Mucosa of descending colon (tissue), 3 donors: Measurements from ENCODE around the gene SCARB1. TPM values are rescaled to one million over a fixed set of nuclear protein-coding genes. Genes with fewer than 3 reads are reported as not detected.

Experiments
- ATAC-seq: fragments of 200-7000 bp; cut with Tn5 transposase; one replicate; pipeline ENCODE4 v1.9.1; 2020; ENCODE audit warnings: mild to moderate bottlenecking, moderate library complexity
- DNase-seq, 3 donors: peaks; one replicate each; pipeline ENCODE4 v3.0.0-alpha.2; 2020
- H3K36me3 ChIP-seq: fragments of 200-600 bp; one replicate; pipeline ENCODE4 v1.8.0; 2021; ENCODE audit warnings: low read depth, mild to moderate bottlenecking
- H3K4me1 ChIP-seq: fragments of 200-600 bp; one replicate; pipeline ENCODE4 v1.8.0; 2021; ENCODE audit warnings: low read depth, mild to moderate bottlenecking
- H3K4me3 ChIP-seq: fragments of 200-600 bp; one replicate; pipeline ENCODE4 v1.8.0; 2021; ENCODE audit warnings: mild to moderate bottlenecking
- H3K9me3 ChIP-seq: fragments of 200-600 bp; one replicate; pipeline ENCODE4 v1.8.0; 2021; ENCODE audit warnings: mild to moderate bottlenecking
- intact Hi-C, 2 donors: fragments of 100-400 bp; cut with DNase I in 1 of 2; cut with micrococcal nuclease in 1 of 2; formaldehyde crosslinking; loops; one replicate each; pipeline versions ENCODE4 v1.11.0 to v1.11.1; 2022; cut with DNase I, micrococcal nuclease
- total RNA-seq, 3 donors: library from RNA; stranded (reverse); fragmentation: NEBNext Ultra II Directional in 2 of 3; extraction: Animal tissue kit (Norgen Biotek cat#: 25700) in 2 of 3; gene quantifications; one replicate each; pipeline versions ENCODE4 v1.2.1 to v1.2.4, GENCODE V29; 2021 to 2023
- TF ChIP-seq, protein P1 (sequence below): fragments of 200-600 bp; IDR thresholded peaks from one replicate; pipeline ENCODE4 v1.8.0; 2022; ENCODE audit warnings: antibody characterized with exemption, mild to moderate bottlenecking
- donor health status: DM: no; HTN: no; CAD: no; lungs with moderate emphysema.
- donor health status: DM: no; HTN: no; CAD: no.
- donor health status: DM: no; HTN: yes; CAD: no.

The SCARB1 gene
- total RNA-seq, 3 donors from 2014 or later, result 23.0 to 55.1 (median 31.2) TPM

DNA sequence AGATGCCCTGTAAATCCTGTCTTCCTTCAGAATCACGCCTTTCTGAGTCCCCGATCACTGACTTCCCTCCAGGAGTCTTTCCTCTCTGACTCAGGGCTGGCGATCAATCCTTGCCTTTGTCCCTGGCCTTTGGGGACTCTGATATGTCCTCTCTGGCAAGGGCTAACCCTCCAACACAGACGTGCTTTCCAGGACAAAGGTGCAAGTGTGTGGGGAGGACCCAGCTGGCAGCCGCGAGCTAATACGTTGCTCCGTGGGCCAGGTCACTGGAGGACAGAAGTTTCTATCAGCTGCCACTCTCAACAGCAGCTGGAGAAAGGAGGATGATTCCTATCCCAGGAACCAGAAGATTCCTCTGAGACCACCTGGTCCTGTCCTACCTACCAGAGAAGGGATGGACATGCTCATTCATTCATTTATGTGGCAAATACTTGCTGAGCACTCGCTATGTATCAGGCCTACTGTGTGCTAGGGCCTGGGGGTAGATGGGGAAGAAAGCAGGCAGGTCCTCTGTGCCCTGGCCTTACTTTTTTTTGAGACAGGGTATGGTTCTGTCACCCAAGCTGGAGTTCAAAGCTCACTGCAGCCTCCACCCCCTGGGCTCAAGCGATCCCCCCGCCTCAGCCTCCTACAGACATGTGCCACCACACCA is 8.5 kb upstream of the SCARB1 start:
- ATAC-seq, result no peak
- no peaks in the 10 kb centered on the region for H3K9me3 ChIP-seq
- intact Hi-C loops, result no loop called here

DNA sequence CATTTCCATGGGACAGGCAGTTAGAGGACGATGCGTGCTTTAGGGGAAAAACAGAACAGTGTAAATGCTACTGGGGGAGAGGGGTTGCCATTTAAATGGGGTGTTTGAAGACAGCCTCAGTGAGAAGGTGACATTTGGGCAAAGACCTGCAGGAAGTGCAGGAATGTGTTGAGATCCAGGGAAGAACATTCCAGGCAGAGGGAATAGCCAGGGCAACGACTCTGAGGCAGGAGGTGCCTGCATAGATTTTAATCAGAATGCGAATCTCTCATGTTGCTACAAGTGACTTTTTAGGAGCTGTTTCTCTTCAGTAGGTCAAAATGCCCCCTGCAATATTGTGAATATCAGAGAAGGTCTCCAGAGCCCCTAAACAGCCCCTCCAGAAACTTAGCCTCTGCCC is 7.6 kb upstream of the SCARB1 start:
- intact Hi-C loops, result no loop called here
- TF ChIP-seq, protein P1, sequence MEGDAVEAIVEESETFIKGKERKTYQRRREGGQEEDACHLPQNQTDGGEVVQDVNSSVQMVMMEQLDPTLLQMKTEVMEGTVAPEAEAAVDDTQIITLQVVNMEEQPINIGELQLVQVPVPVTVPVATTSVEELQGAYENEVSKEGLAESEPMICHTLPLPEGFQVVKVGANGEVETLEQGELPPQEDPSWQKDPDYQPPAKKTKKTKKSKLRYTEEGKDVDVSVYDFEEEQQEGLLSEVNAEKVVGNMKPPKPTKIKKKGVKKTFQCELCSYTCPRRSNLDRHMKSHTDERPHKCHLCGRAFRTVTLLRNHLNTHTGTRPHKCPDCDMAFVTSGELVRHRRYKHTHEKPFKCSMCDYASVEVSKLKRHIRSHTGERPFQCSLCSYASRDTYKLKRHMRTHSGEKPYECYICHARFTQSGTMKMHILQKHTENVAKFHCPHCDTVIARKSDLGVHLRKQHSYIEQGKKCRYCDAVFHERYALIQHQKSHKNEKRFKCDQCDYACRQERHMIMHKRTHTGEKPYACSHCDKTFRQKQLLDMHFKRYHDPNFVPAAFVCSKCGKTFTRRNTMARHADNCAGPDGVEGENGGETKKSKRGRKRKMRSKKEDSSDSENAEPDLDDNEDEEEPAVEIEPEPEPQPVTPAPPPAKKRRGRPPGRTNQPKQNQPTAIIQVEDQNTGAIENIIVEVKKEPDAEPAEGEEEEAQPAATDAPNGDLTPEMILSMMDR, result no peak
- Histone ChIP-seq H3K36me3 (no peaks in the 10 kb centered on the region), H3K4me1 (peaks cover 18% of the 10 kb centered on the region), H3K4me3 (no peak overlapping the region), H3K9me3 (no peaks in the 10 kb centered on the region)
- ATAC-seq (no peak), DNase-seq (no peak)

More for the DNA sequence above, 8.5 kb upstream of the SCARB1 start:
- no peak for DNase-seq
- peaks cover 19% of the 10 kb centered on the region for H3K4me1 ChIP-seq
- H3K36me3 ChIP-seq, result no peaks in the 10 kb centered on the region
- no peak overlapping the region for H3K4me3 ChIP-seq
- TF ChIP-seq, protein P1, result no peak

DNA sequence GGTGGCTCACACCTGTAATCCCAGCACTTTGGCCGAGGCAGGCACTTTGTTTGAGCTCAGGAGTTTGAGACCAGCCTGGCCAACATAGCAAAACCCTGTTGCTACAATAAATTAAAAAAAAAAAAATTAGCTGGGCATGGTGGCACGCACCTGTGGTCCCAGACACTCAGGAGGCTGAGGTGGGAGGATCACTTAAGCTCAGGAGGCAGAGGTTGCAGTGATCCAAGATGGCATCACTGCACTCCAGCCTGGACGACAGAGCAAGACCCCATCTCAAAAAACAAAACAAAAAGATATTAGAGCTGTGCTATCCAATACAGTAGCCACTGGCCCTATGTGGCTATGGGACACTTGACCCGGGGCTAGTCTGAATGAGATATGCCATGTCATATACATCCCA is 6.9 kb upstream of the SCARB1 start:
- DNase-seq (no peak), ATAC-seq (no peak)
- intact Hi-C loops, result no loop called here
- H3K4me1 ChIP-seq, result peaks cover 17% of the 10 kb centered on the region
- H3K9me3 ChIP-seq, result no peaks in the 10 kb centered on the region
- H3K36me3 ChIP-seq, result no peaks in the 10 kb centered on the region
- TF ChIP-seq, protein P1, result no peak
- no peak overlapping the region for H3K4me3 ChIP-seq

DNA sequence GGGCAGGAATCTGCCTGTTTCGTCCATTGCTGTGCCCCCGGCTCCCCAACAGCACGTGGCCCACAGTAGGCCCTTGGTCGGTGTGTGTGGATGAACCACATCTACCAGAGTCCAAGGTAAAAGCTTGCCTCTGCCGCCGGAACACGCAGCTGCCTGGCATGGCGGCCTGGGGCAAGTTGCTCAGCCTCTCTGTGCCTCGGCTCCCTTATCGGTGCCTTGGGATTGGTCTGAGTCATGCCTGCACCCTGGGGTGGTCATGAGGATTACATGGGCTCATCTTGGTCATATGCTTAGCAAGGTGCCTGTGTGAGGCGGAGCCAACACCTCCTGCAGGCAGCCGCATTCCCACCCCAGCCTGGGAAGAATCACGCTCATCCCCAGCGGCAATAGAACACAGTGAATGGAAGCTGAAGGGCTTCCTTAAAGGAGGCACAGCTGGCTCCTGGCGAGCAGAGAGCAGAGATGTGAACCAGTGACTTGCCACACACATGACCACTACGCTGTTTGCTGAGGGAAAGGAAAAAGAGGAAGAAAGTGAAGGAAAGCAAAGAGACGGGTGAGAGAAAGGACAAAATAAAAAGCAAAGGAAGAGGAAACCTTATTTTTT is 5.5 kb upstream of the SCARB1 start:
- Histone ChIP-seq H3K36me3 (no peaks in the 10 kb centered on the region), H3K4me1 (peaks cover 11% of the 10 kb centered on the region), H3K4me3 (no peak overlapping the region), H3K9me3 (no peaks in the 10 kb centered on the region)
- intact Hi-C loops, result no loop called here
- TF ChIP-seq, protein P1, result no peak
- no peak for DNase-seq
- peak; percentile 29 for ATAC-seq

DNA sequence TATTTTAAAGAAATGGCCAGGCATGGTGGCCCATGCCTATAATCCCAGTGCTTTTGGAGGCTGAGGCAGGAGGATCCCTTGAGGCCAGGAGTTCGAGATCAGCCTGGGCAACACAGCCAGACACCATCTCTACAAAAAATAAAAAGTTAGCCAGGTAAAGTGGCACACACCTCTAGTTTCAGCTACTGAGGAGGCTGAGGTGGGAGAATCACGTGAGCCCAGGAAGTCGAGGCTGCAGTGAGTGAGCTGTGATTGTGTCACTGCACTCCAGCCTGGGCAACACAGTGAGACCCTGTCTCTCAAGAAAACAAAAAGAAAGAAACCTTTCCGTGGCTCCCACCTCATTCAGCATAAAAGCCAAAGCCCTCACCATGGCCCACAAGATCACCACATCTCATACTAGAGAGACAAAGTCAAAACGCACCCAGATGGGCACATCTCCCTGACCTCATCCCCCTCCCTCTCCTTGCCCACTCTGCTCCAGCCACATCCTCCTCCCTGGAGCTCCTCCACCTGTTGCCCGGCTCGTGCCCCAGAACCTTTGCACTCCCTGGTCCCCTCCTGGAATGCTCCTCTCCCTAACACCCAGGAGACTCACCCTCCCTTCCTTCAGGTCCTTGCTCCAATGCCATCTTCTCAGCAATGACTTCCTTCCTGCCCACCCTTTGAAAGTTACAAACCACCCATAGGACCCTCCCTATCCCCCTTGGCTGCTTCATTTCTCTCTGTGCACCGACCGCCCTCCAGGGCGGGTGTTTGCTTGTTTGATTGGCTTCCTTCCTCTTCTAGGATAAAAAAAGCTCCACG is 4.8 kb upstream of the SCARB1 start:
- no peak for DNase-seq
- intact Hi-C loops, result no loop called here
- no peaks in the 10 kb centered on the region for H3K9me3 ChIP-seq
- no peak for ATAC-seq
- no peak overlapping the region for H3K4me3 ChIP-seq
- peaks cover 8% of the 10 kb centered on the region for H3K4me1 ChIP-seq
- no peaks in the 10 kb centered on the region for H3K36me3 ChIP-seq
- TF ChIP-seq, protein P1, result no peak
